GM23248 (cell line): ENCODE results near the gene EFS. TPM values are rescaled to one million over a fixed set of nuclear protein-coding genes. Genes with fewer than 3 reads are reported as not detected.

Source experiments
- DNase-seq: peaks from one replicate; pipeline ENCODE4 v3.0.0-alpha.2; 2015
- H2AFZ ChIP-seq: fragments of 200-600 bp; sonication (generic); 2 replicates; pipeline ENCODE4 v1.6.1; 2016; ENCODE audit warnings: antibody characterized with exemption
- H3F3A ChIP-seq: fragments of 200-600 bp; sonication (generic); 2 replicates; pipeline ENCODE4 v1.6.1; 2016; ENCODE audit warnings: mild to moderate bottlenecking, antibody characterized with exemption, mixed run types; ENCODE audit not compliant: insufficient read depth
- H3K27ac ChIP-seq: fragments of 200-600 bp; sonication (generic); 2 replicates; pipeline ENCODE4 v1.5.1; 2016; ENCODE audit warnings: mild to moderate bottlenecking
- H3K27me3 ChIP-seq: fragments of 200-600 bp; sonication (generic); replicated peaks from 2 replicates; pipeline ENCODE4 v1.6.1; 2016; ENCODE audit warnings: mild to moderate bottlenecking; ENCODE audit not compliant: insufficient read depth
- H3K36me3 ChIP-seq: fragments of 200-600 bp; sonication (generic); 2 replicates; pipeline ENCODE4 v1.6.1; 2016; ENCODE audit warnings: low read depth, mild to moderate bottlenecking
- H3K4me1 ChIP-seq: fragments of 200-600 bp; sonication (generic); 2 replicates; pipeline ENCODE4 v1.6.1; 2016; ENCODE audit warnings: mild to moderate bottlenecking; ENCODE audit not compliant: insufficient read depth
- H3K4me2 ChIP-seq: fragments of 200-600 bp; sonication (generic); one replicate; pipeline ENCODE4 v1.6.1; 2016; ENCODE audit warnings: mild to moderate bottlenecking; ENCODE audit not compliant: unreplicated experiment
- H3K4me3 ChIP-seq: fragments of 200-600 bp; sonication (generic); 2 replicates; pipeline ENCODE4 v1.5.1; 2016; ENCODE audit warnings: mild to moderate bottlenecking
- H3K79me2 ChIP-seq: fragments of 200-600 bp; sonication (generic); 2 replicates; pipeline ENCODE4 v1.6.1; 2016; ENCODE audit warnings: mild to moderate bottlenecking; ENCODE audit not compliant: insufficient read depth
- H3K9ac ChIP-seq: fragments of 200-600 bp; sonication (generic); 2 replicates; pipeline ENCODE4 v1.6.1; 2016; ENCODE audit warnings: mild to moderate bottlenecking
- H3K9me2 ChIP-seq: fragments of 200-600 bp; sonication (generic); 2 replicates; pipeline ENCODE4 v1.6.1; 2016; ENCODE audit warnings: mixed run types, mild to moderate bottlenecking, moderate library complexity; ENCODE audit not compliant: insufficient read depth
- H3K9me3 ChIP-seq: fragments of 200-600 bp; sonication (generic); one replicate; pipeline ENCODE4 v1.6.1; 2017; ENCODE audit warnings: low read depth
- H4K20me1 ChIP-seq: fragments of 200-600 bp; sonication (generic); 2 replicates; pipeline ENCODE4 v1.6.0; 2016; ENCODE audit not compliant: insufficient read depth
- EZH2 ChIP-seq: fragments of 200-600 bp; sonication (generic); IDR thresholded peaks from 2 replicates; pipeline ENCODE4 v1.6.1; 2018; ENCODE audit warnings: antibody characterized with exemption, mild to moderate bottlenecking; ENCODE audit not compliant: insufficient read depth, poor library complexity, severe bottlenecking
- EZH2phosphoT487 ChIP-seq: fragments of 200-600 bp; sonication (generic); IDR thresholded peaks from 2 replicates; pipeline ENCODE4 v1.6.1; 2018; ENCODE audit warnings: antibody characterized with exemption, moderate library complexity, mild to moderate bottlenecking, low read depth; ENCODE audit not compliant: insufficient read depth
- WGBS, 2 experiments: methylation state at CpG; one replicate each; pipeline ENCODE4 v1.1.6; 2015 to 2017; ENCODE audit warnings: low lambda C conversion rate in 2 of 2, low coverage in 1 of 2; ENCODE audit errors: missing lambda C conversion rate in 2 of 2; 5-methylcytosine and 5-hydroxymethylcytosine counted together
- in situ Hi-C: fragments of 300-500 bp; cut with MboI; formaldehyde crosslinking; loops from 2 replicates; pipeline ENCODE4 v1.15.0; 2020
- polyA plus RNA-seq: library from polyadenylated mRNA; unstranded; fragments of >200 nt; fragmentation: Nextera tagmentation; extraction: Ambion mirVana; gene quantifications from 2 replicates; pipeline ENCODE4 v1.2.1, GENCODE V29; 2016
- total RNA-seq: library from RNA; depleted of rRNA; stranded (reverse); fragments of >200 nt; shearing (Covaris generic); gene quantifications from 2 replicates; pipeline ENCODE4 v1.2.3, GENCODE V29; 2014

Gene EFS
- total and polyA plus RNA-seq, 2 experiments from 2014 or later = 4.2 to 17.3 TPM

DNA sequence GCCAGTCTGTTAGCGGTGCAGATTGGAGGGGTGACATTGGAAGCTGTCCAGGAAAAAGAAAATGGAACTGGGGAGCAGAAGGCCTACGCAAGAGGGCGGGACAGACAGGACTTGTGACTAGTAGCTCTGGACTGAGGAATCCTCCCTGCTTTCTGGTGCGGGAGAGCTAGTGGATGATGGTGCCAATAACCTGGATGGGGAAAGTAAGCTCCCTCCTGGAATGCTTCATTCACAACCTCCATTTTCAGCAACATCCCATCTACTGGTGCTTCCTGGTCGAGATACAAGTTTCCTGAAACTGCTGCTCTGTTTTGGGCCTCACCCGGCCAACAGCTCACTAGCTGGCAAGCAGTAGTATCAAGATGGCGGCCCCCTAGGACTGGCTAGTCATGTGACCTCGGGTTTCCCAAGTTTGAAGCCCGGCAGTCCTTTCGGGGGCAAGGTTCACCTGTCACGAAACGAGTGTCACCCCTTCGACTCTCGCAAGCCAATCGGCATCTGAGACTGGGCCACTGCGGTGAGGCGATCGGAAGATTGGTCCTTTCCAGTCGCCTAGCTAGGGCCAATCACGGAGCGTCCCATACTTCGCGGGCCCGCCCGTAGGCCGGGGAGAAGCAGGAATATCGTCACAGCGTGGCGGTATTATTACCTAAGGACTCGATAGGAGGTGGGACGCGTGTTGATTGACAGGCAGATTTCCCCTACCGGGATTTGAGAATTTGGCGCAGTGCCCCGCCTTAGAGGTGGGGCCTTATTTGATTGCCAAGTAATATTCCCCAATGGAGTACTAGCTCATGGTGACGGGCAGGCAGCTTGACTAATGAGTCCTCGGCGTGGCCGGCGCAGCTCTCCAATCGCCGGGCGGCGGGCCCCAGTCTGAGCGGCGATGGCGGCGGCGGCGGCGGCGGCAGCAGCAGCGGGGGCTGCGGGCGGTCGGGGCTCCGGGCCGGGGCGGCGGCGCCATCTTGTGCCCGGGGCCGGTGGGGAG lies 44.1 kb downstream of the EFS start, which contains the start of gene PABPN1:
TSS of gene PABPN1 (plus strand) at position 874 of the 988 bp plus-strand sequence. CDS start at position 887, 13 bp downstream.
- in situ Hi-C loops = no loop called here
- WGBS, 2 experiments = 1 to 4% methylated on average over 47 to 59 of the region's 63 CpGs
- Histone ChIP-seq H3K36me3 (peaks cover 29% of the 10 kb centered on the region), H3F3A (peaks cover 48% of the 10 kb centered on the region), H3K27ac (peak within 1 kb of the TSS; percentile 94), H3K4me3 (peak within 1 kb of the TSS; percentile 86), H3K4me2 (peak within 1 kb of the TSS; percentile 93), H3K27me3 (no peaks in the 10 kb centered on the region), H3K9me2 (no peaks in the 10 kb centered on the region), H2AFZ (peak within 1 kb of the TSS; percentile 82), H3K9me3 (no peaks in the 10 kb centered on the region), H4K20me1 (no peaks in the 10 kb centered on the region), H3K79me2 (peaks cover 52% of the 10 kb centered on the region), H3K9ac (peak within 1 kb of the TSS; percentile 97), H3K4me1 (peaks cover 8% of the 10 kb centered on the region)
- peak; percentile 100 for DNase-seq
- TF ChIP-seq EZH2 (no peak), EZH2phosphoT487 (no peak)

DNA sequence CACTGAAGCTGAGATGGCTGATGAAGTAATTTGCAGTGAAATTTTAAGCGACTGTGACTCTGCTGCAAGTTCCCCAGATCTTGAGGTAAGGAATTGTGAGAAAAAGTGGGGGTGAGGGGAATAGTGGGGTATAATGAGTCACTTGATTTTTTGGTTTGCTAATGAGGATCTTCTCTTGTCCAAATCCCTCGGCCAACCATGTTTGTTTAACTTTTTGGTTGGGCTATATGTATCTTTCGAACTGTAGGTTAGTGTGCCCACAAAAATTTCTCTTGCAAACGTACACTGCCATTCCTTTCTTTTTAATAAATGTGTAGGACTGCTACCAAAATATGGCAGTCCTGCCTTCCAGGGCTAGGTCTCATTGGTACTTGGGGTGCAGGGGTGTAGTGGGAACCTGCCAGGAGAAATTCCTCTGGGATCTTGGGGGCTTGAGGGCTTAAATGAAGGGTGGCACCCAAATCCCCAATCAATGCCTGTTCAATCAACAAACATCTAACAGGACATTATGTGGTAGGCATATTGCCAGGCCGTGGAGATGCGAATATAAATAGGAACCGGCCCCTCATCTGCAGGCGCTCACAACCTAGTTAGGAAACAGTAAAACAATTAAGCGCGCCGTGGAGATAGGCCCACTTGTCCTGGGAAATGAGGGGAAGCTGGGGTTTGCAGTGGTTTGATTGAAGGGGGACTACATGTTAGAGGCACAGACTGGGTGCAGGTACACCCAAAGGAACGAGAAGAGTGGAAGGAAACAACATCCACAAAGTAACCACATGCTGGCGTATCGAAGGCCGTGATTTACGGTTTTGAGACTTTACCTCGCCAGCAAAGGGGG lies 45.0 kb downstream of the EFS start:
- WGBS, 2 experiments = 80 to 84% methylated on average over 17 of the region's 17 CpGs
- Histone ChIP-seq H3K27ac (peak overlapping the region; percentile 94), H3K4me2 (peak overlapping the region; percentile 73), H3K9me3 (no peaks in the 10 kb centered on the region), H3K36me3 (peaks cover 25% of the 10 kb centered on the region), H3K4me3 (peak overlapping the region; percentile 63), H3K4me1 (peaks cover 8% of the 10 kb centered on the region), H3K27me3 (no peaks in the 10 kb centered on the region), H3F3A (peaks cover 50% of the 10 kb centered on the region), H2AFZ (peak overlapping the region; percentile 82), H4K20me1 (no peaks in the 10 kb centered on the region), H3K79me2 (peaks cover 60% of the 10 kb centered on the region), H3K9me2 (no peaks in the 10 kb centered on the region), H3K9ac (peak overlapping the region; percentile 75)
- TF ChIP-seq EZH2phosphoT487 (no peak), EZH2 (no peak)
- DNase-seq = no peak
- in situ Hi-C loops = no loop called here

DNA sequence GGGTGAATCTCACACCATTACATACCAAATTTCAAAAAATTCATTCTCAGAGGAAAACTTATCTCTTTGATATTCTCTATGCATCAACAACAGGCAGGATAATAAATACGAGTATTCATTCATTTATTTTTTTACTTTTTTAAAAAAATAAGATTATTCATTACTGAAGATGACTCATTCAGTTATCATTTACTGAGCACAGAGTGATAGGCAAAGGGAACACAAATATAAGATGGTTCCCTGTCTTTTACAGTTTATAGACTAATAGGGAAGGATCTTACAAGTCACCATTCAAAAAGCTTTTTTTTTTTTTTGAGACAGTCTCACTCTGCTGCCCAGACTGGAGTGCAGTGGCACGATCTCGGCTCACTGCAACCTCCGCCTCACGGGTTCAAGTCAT lies 48.7 kb downstream of the EFS start:
- Histone ChIP-seq H3K36me3 (peaks cover 20% of the 10 kb centered on the region), H3F3A (peaks cover 52% of the 10 kb centered on the region), H3K9ac (no peak overlapping the region), H3K9me3 (no peaks in the 10 kb centered on the region), H4K20me1 (no peaks in the 10 kb centered on the region), H3K9me2 (no peaks in the 10 kb centered on the region), H3K27me3 (no peaks in the 10 kb centered on the region), H3K27ac (no peak overlapping the region), H2AFZ (no peak overlapping the region), H3K4me1 (no peaks in the 10 kb centered on the region), H3K4me3 (no peak overlapping the region), H3K4me2 (no peak overlapping the region), H3K79me2 (peaks cover 65% of the 10 kb centered on the region)
- no peak for TF ChIP-seq EZH2phosphoT487
- TF ChIP-seq EZH2 = no peak
- in situ Hi-C loops = no loop called here
- WGBS, 2 experiments = 94 to 95% methylated on average over 5 of the region's 5 CpGs
- DNase-seq = no peak

DNA sequence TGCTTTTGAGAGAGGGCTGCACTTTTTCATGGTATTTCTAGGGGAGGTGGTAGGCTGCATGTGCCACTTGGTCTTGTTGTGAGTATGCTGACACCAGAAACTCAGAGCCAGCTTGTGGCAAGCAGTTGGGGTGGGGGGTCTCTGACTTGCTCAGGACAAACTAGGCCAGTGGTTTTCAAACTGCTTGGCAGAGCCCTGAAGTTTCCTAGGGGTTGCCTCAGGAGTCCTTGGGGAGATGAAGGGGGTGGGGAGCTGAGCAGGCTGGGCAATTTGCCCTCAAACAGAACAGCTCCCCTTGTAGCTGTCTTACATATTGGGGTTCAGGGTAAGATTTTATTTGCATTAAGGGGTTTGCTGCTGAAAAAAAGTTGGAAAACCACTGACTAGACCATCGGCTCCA lies 54.4 kb downstream of the EFS start:
- Histone ChIP-seq H3K9me2 (no peaks in the 10 kb centered on the region), H2AFZ (no peak overlapping the region), H3F3A (peaks cover 34% of the 10 kb centered on the region), H4K20me1 (0 out of 2 replicates have a peak, but pooled peaks cover 4% of the 10 kb centered on the region), H3K27ac (no peak overlapping the region), H3K4me1 (peaks cover 22% of the 10 kb centered on the region), H3K27me3 (no peaks in the 10 kb centered on the region), H3K4me2 (no peak overlapping the region), H3K36me3 (peaks cover 31% of the 10 kb centered on the region), H3K79me2 (peaks cover 88% of the 10 kb centered on the region), H3K4me3 (no peak overlapping the region), H3K9me3 (no peaks in the 10 kb centered on the region), H3K9ac (peak overlapping the region; percentile 4; the same call in 1 of the 2 replicates)
- WGBS, 2 experiments = 96 to 100% methylated on average over 1 of the region's 1 CpG
- TF ChIP-seq EZH2phosphoT487 = no peak
- no peak for TF ChIP-seq EZH2
- no peak for DNase-seq
- in situ Hi-C loops = no loop called here
